ENCODE measurements around the gene KIRREL2.
A peak's percentile ranks its signal among the peaks of the same experiment; 100 is the strongest.
"Not testable (repeated sequence)": the region's sequence is repeated elsewhere in the genome, so short reads cannot be mapped to it uniquely, and the experiment has no call there.

The KIRREL2 gene

GRCh38 chr19:35902870-35903475 is 46.3 kb downstream of the KIRREL2 start:
- H3K4me1 ChIP-seq (ENCODE audit: insufficient read depth, low read length), result peaks cover 5% of the 10 kb centered on the region
- H3K27ac ChIP-seq (ENCODE audit: low read depth, low read length), result peak overlapping the region; percentile 58
- no peak overlapping the region for H3K4me3 ChIP-seq (ENCODE audit: low read depth in 1 of 2, low read length in 2 of 2)
- H3K36me3 ChIP-seq (ENCODE audit: insufficient read depth, low read length), result no peaks in the 10 kb centered on the region
- H3K27me3 ChIP-seq (ENCODE audit: control insufficient read depth in 1 of 2, insufficient read depth in 2 of 2, low read length in 2 of 2), result no peaks in the 10 kb centered on the region
- H3K9me3 ChIP-seq (ENCODE audit: low read length), result no peaks in the 10 kb centered on the region
- H3K9ac ChIP-seq (ENCODE audit: low read length), result no peak overlapping the region

- Histone ChIP-seq H3K27ac (ENCODE audit: low read depth, low read length) (peak overlapping the region; percentile 58), H3K9ac (ENCODE audit: low read length) (no peak overlapping the region), H3K9me3 (ENCODE audit: low read length) (no peaks in the 10 kb centered on the region), H3K4me1 (ENCODE audit: insufficient read depth, low read length) (no peaks in the 10 kb centered on the region), H3K36me3 (ENCODE audit: insufficient read depth, low read length) (no peaks in the 10 kb centered on the region), H3K4me3 (ENCODE audit: low read depth in 1 of 2, low read length in 2 of 2) (no peak overlapping the region), H3K27me3 (ENCODE audit: control insufficient read depth in 1 of 2, insufficient read depth in 2 of 2, low read length in 2 of 2) (no peaks in the 10 kb centered on the region)
These were observed 47.0 kb downstream of the KIRREL2 start for GRCh38 chr19:35903550-35904179.

GRCh38 chr19:35904311-35905068 is 47.8 kb downstream of the KIRREL2 start:
- Histone ChIP-seq H3K27ac (ENCODE audit: low read depth, low read length) (no peak overlapping the region), H3K9me3 (ENCODE audit: low read length) (no peaks in the 10 kb centered on the region), H3K36me3 (ENCODE audit: insufficient read depth, low read length) (no peaks in the 10 kb centered on the region), H3K9ac (ENCODE audit: low read length) (no peak overlapping the region), H3K27me3 (ENCODE audit: control insufficient read depth in 1 of 2, insufficient read depth in 2 of 2, low read length in 2 of 2) (no peaks in the 10 kb centered on the region), H3K4me3 (ENCODE audit: low read depth in 1 of 2, low read length in 2 of 2) (no peak overlapping the region), H3K4me1 (ENCODE audit: insufficient read depth, low read length) (no peaks in the 10 kb centered on the region)

- H3K27me3 ChIP-seq (ENCODE audit: control insufficient read depth in 1 of 2, insufficient read depth in 2 of 2, low read length in 2 of 2), result no peaks in the 10 kb centered on the region
- no peak overlapping the region for H3K9ac ChIP-seq (ENCODE audit: low read length)
- H3K36me3 ChIP-seq (ENCODE audit: insufficient read depth, low read length), result no peaks in the 10 kb centered on the region
- H3K9me3 ChIP-seq (ENCODE audit: low read length), result no peaks in the 10 kb centered on the region
- H3K4me1 ChIP-seq (ENCODE audit: insufficient read depth, low read length), result no peaks in the 10 kb centered on the region
- H3K4me3 ChIP-seq (ENCODE audit: low read depth in 1 of 2, low read length in 2 of 2), result no peak overlapping the region
- H3K27ac ChIP-seq (ENCODE audit: low read depth, low read length), result no peak overlapping the region
These were observed 48.5 kb downstream of the KIRREL2 start for GRCh38 chr19:35905178-35905727.

GRCh38 chr19:35907377-35907745 is 50.6 kb downstream of the KIRREL2 start:
- no peaks in the 10 kb centered on the region for H3K9me3 ChIP-seq (ENCODE audit: low read length)
- H3K27me3 ChIP-seq (ENCODE audit: control insufficient read depth in 1 of 2, insufficient read depth in 2 of 2, low read length in 2 of 2), result no peaks in the 10 kb centered on the region
- no peaks in the 10 kb centered on the region for H3K36me3 ChIP-seq (ENCODE audit: insufficient read depth, low read length)
- no peaks in the 10 kb centered on the region for H3K4me1 ChIP-seq (ENCODE audit: insufficient read depth, low read length)
- H3K9ac ChIP-seq (ENCODE audit: low read length), result no peak overlapping the region
- no peak overlapping the region for H3K4me3 ChIP-seq (ENCODE audit: low read depth in 1 of 2, low read length in 2 of 2)
- no peak overlapping the region for H3K27ac ChIP-seq (ENCODE audit: low read depth, low read length)

- H3K27me3 ChIP-seq (ENCODE audit: control insufficient read depth in 1 of 2, insufficient read depth in 2 of 2, low read length in 2 of 2), result no peaks in the 10 kb centered on the region
- H3K9ac ChIP-seq (ENCODE audit: low read length), result no peak within 1 kb of the TSS
- H3K36me3 ChIP-seq (ENCODE audit: insufficient read depth, low read length), result no peaks in the 10 kb centered on the region
- H3K4me1 ChIP-seq (ENCODE audit: insufficient read depth, low read length), result no peaks in the 10 kb centered on the region
- H3K9me3 ChIP-seq (ENCODE audit: low read length), result no peaks in the 10 kb centered on the region
- no peak within 1 kb of the TSS for H3K4me3 ChIP-seq (ENCODE audit: low read depth in 1 of 2, low read length in 2 of 2)
- H3K27ac ChIP-seq (ENCODE audit: low read depth, low read length), result no peak within 1 kb of the TSS
These were observed 51.3 kb downstream of the KIRREL2 start, which contains the start of gene TYROBP for GRCh38 chr19:35908010-35908441. Gene TYROBP, minus strand, starts transcription at chr19:35908295. Its CDS starts 67 bp downstream, at chr19:35908228.

- no peaks in the 10 kb centered on the region for H3K36me3 ChIP-seq (ENCODE audit: insufficient read depth, low read length)
- H3K4me1 ChIP-seq (ENCODE audit: insufficient read depth, low read length), result no peaks in the 10 kb centered on the region
- H3K27ac ChIP-seq (ENCODE audit: low read depth, low read length), result no peak overlapping the region
- H3K4me3 ChIP-seq (ENCODE audit: low read depth in 1 of 2, low read length in 2 of 2), result no peak overlapping the region
- no peaks in the 10 kb centered on the region for H3K27me3 ChIP-seq (ENCODE audit: control insufficient read depth in 1 of 2, insufficient read depth in 2 of 2, low read length in 2 of 2)
- H3K9me3 ChIP-seq (ENCODE audit: low read length), result no peaks in the 10 kb centered on the region
- H3K9ac ChIP-seq (ENCODE audit: low read length), result no peak overlapping the region
These were observed 52.4 kb downstream of the KIRREL2 start for GRCh38 chr19:35908973-35909683.

GRCh38 chr19:35909684-35910035 is 52.9 kb downstream of the KIRREL2 start:
- no peak overlapping the region for H3K9ac ChIP-seq (ENCODE audit: low read length)
- no peaks in the 10 kb centered on the region for H3K36me3 ChIP-seq (ENCODE audit: insufficient read depth, low read length)
- no peaks in the 10 kb centered on the region for H3K4me1 ChIP-seq (ENCODE audit: insufficient read depth, low read length)
- H3K4me3 ChIP-seq (ENCODE audit: low read depth in 1 of 2, low read length in 2 of 2), result no peak overlapping the region
- H3K27me3 ChIP-seq (ENCODE audit: control insufficient read depth in 1 of 2, insufficient read depth in 2 of 2, low read length in 2 of 2), result no peaks in the 10 kb centered on the region
- no peaks in the 10 kb centered on the region for H3K9me3 ChIP-seq (ENCODE audit: low read length)
- H3K27ac ChIP-seq (ENCODE audit: low read depth, low read length), result no peak overlapping the region

GRCh38 chr19:35910355-35910754 is 53.6 kb downstream of the KIRREL2 start:
- H3K9ac ChIP-seq (ENCODE audit: low read length); H3K36me3 ChIP-seq (ENCODE audit: insufficient read depth, low read length); H3K27ac ChIP-seq (ENCODE audit: low read depth, low read length); H3K4me1 ChIP-seq (ENCODE audit: insufficient read depth, low read length); H3K9me3 ChIP-seq (ENCODE audit: low read length); H3K4me3 ChIP-seq (ENCODE audit: low read depth in 1 of 2, low read length in 2 of 2); H3K27me3 ChIP-seq (ENCODE audit: control insufficient read depth in 1 of 2, insufficient read depth in 2 of 2, low read length in 2 of 2): not testable (repeated sequence)

- no peaks in the 10 kb centered on the region for H3K36me3 ChIP-seq (ENCODE audit: insufficient read depth, low read length)
- no peaks in the 10 kb centered on the region for H3K4me1 ChIP-seq (ENCODE audit: insufficient read depth, low read length)
- H3K4me3 ChIP-seq (ENCODE audit: low read depth in 1 of 2, low read length in 2 of 2), result no peak overlapping the region
- no peaks in the 10 kb centered on the region for H3K9me3 ChIP-seq (ENCODE audit: low read length)
- no peaks in the 10 kb centered on the region for H3K27me3 ChIP-seq (ENCODE audit: control insufficient read depth in 1 of 2, insufficient read depth in 2 of 2, low read length in 2 of 2)
- no peak overlapping the region for H3K27ac ChIP-seq (ENCODE audit: low read depth, low read length)
- no peak overlapping the region for H3K9ac ChIP-seq (ENCODE audit: low read length)
These were observed 54.5 kb downstream of the KIRREL2 start for GRCh38 chr19:35911173-35911572.

GRCh38 chr19:35911790-35912189 is 55.1 kb downstream of the KIRREL2 start:
- H3K27me3 ChIP-seq (ENCODE audit: control insufficient read depth in 1 of 2, insufficient read depth in 2 of 2, low read length in 2 of 2), result no peaks in the 10 kb centered on the region

More at GRCh38 chr19:35911790-35912189, 55.1 kb downstream of the KIRREL2 start:
- Histone ChIP-seq H3K9ac (ENCODE audit: low read length) (no peak overlapping the region), H3K27ac (ENCODE audit: low read depth, low read length) (no peak overlapping the region), H3K9me3 (ENCODE audit: low read length) (no peaks in the 10 kb centered on the region), H3K36me3 (ENCODE audit: insufficient read depth, low read length) (no peaks in the 10 kb centered on the region), H3K4me1 (ENCODE audit: insufficient read depth, low read length) (no peaks in the 10 kb centered on the region), H3K4me3 (ENCODE audit: low read depth in 1 of 2, low read length in 2 of 2) (no peak overlapping the region)
